Mucosa of stomach (tissue), 1 donor: ENCODE data around the gene KBTBD2.
A peak's percentile ranks its signal among the peaks of the same experiment; 100 is the strongest.
"Not testable (repeated sequence)": the region's sequence is repeated elsewhere in the genome, so short reads cannot be mapped to it uniquely, and the experiment has no call there.

ENCODE experiments used
- H3K27me3 ChIP-seq: one replicate; pipeline ENCODE4 v1.7.0; 2013; ENCODE audit warnings: mild to moderate bottlenecking, low read length; ENCODE audit not compliant: control insufficient read depth, insufficient read depth
- H3K36me3 ChIP-seq: one replicate; pipeline ENCODE4 v1.7.0; 2013; ENCODE audit warnings: low read length; ENCODE audit not compliant: control insufficient read depth, insufficient read depth
- H3K4me1 ChIP-seq: one replicate; pipeline ENCODE4 v1.7.0; 2013; ENCODE audit warnings: mild to moderate bottlenecking, low read length; ENCODE audit not compliant: control insufficient read depth, insufficient read depth
- H3K4me3 ChIP-seq: one replicate; pipeline ENCODE4 v1.7.0; 2013; ENCODE audit warnings: low read length
- H3K9ac ChIP-seq: one replicate; pipeline ENCODE4 v1.7.0; 2013; ENCODE audit warnings: mild to moderate bottlenecking, low read length, moderate library complexity
- H3K9me3 ChIP-seq: one replicate; pipeline ENCODE4 v1.7.0; 2013; ENCODE audit warnings: mild to moderate bottlenecking, low read length, moderate library complexity; ENCODE audit not compliant: control insufficient read depth
- donor health status: Pancreatic carcinoma.

Gene KBTBD2

DNA sequence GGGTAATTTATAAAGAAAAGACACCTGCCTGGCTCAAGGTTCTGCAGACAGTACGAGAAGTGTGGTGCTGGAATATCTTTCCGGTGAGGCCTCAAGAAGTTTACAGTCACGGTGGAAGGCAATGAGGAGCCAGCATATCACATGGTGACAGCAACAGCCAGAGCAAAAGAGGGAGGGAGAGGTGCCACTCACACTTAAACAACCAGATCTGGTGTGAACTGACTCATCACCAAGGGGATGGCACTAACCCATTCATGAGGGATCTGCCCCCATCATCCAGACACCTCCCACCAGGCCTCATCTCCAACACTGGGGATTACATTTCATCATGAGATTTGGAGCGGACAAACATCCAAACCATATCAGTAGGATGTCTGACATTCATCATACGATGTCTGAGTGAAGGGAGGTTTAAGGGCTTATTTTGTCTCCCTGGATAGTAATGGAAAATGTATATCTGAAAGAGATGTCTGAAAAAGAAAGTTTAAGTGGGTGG, 23.5 kb upstream of the KBTBD2 start:
- no peaks in the 10 kb centered on the region for H3K4me1 ChIP-seq
- no peaks in the 10 kb centered on the region for H3K36me3 ChIP-seq
- H3K9ac ChIP-seq, result no peak overlapping the region

GRCh38 chr7:32914184-32914583, 22.6 kb upstream of the KBTBD2 start:
- H3K4me1 ChIP-seq, result no peaks in the 10 kb centered on the region
- H3K9me3 ChIP-seq, result no peaks in the 10 kb centered on the region
- no peak overlapping the region for H3K4me3 ChIP-seq
- no peaks in the 10 kb centered on the region for H3K36me3 ChIP-seq
- no peaks in the 10 kb centered on the region for H3K27me3 ChIP-seq
- no peak overlapping the region for H3K9ac ChIP-seq

More for the DNA sequence above, 23.5 kb upstream of the KBTBD2 start:
- no peak overlapping the region for H3K4me3 ChIP-seq
- no peaks in the 10 kb centered on the region for H3K9me3 ChIP-seq
- no peaks in the 10 kb centered on the region for H3K27me3 ChIP-seq

GRCh38 chr7:32910195-32910594, 18.6 kb upstream of the KBTBD2 start:
- Histone ChIP-seq H3K4me3 (no peak overlapping the region), H3K4me1 (peaks cover 5% of the 10 kb centered on the region), H3K27me3 (no peaks in the 10 kb centered on the region), H3K36me3 (no peaks in the 10 kb centered on the region), H3K9ac (no peak overlapping the region), H3K9me3 (no peaks in the 10 kb centered on the region)

- H3K36me3 ChIP-seq, result no peaks in the 10 kb centered on the region
- H3K27me3 ChIP-seq, result no peaks in the 10 kb centered on the region
- H3K4me3 ChIP-seq, result no peak overlapping the region
- H3K4me1 ChIP-seq, result peaks cover 5% of the 10 kb centered on the region
- no peak overlapping the region for H3K9ac ChIP-seq
- no peaks in the 10 kb centered on the region for H3K9me3 ChIP-seq
These were observed 13.7 kb upstream of the KBTBD2 start for GRCh38 chr7:32905175-32905662.

DNA sequence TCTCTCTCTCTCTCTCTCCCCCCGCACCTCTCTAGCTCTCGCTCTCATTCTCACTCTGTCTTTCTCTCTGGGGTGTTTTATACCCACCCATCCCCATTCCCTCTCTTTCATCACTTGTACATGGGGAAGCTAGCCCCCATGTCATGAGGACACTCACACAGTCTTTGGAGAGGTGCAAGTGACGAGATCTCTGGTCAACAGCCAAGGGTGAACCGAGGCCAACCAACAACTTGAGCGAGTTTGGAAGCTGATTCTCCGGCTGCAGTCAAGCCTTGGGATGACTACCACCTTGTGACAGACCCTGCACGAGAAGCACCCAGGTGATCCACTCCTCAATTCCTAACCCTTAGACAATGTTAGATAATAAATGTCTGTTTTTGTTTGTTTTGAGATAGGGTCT, 10.1 kb upstream of the KBTBD2 start:
- Histone ChIP-seq H3K4me3 (no peak overlapping the region), H3K9ac (no peak overlapping the region), H3K36me3 (no peaks in the 10 kb centered on the region), H3K9me3 (no peaks in the 10 kb centered on the region), H3K27me3 (no peaks in the 10 kb centered on the region), H3K4me1 (no peaks in the 10 kb centered on the region)

DNA sequence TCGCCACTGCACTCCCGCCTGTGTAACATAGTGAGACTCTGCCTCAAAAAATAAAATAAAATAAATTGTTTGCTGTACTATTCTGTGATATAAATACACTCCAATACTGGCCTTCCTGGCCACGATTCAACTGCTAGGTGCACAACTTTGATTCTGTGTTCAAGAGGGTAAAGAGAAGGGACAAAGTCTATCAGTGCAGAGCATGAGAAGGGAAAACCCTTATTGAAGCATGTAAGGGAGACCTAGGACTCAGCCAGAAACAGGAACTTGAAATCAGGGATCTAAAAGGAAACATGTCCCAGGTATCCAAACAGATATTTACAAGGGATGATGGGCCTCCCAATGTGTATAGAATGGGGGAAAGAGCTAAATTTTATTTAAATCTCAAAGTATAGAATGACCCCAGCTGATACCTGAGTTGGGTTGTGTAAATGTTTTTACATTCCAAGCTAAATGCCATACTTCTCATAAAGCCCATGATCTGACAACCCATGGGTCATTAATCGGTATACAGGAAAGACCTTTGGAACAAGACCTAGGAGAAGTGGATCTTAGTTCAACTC, 9.0 kb upstream of the KBTBD2 start:
- Histone ChIP-seq H3K9ac (no peak overlapping the region), H3K4me3 (no peak overlapping the region), H3K9me3 (no peaks in the 10 kb centered on the region), H3K4me1 (no peaks in the 10 kb centered on the region), H3K27me3 (no peaks in the 10 kb centered on the region), H3K36me3 (no peaks in the 10 kb centered on the region)

GRCh38 chr7:32897376-32897775, 5.8 kb upstream of the KBTBD2 start:
- not testable (repeated sequence) for H3K4me3 ChIP-seq, H3K36me3 ChIP-seq, H3K9ac ChIP-seq, H3K9me3 ChIP-seq, H3K27me3 ChIP-seq, H3K4me1 ChIP-seq

- Histone ChIP-seq H3K36me3 (no peaks in the 10 kb centered on the region), H3K4me3 (no peak overlapping the region)
These were observed 5.2 kb upstream of the KBTBD2 start for GRCh38 chr7:32896564-32897347.

DNA sequence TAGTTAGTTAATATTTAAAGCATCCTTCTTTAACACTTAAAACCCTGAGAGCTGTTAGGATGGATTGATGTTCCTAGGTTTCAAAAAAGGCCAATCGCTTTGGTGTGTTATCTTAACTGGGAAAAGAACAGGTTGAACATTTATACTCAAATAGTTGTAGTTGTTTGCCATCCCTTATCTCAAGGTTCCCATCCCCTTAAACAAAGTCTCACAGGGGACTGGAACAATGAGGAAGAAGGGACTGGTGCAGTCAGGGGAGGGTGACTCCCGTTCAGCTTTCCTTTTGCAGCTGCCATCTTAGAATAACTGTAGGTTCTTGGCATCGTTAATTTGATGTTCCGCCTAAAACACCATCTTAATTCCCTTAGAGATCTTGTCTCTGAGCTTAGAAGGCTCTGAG, 2.6 kb upstream of the KBTBD2 start:
- no peaks in the 10 kb centered on the region for H3K27me3 ChIP-seq
- peaks cover 10% of the 10 kb centered on the region for H3K4me1 ChIP-seq
- no peak overlapping the region for H3K9ac ChIP-seq
- no peaks in the 10 kb centered on the region for H3K36me3 ChIP-seq
- H3K9me3 ChIP-seq, result no peaks in the 10 kb centered on the region
- H3K4me3 ChIP-seq, result no peak overlapping the region

More at GRCh38 chr7:32896564-32897347, 5.2 kb upstream of the KBTBD2 start:
- no peaks in the 10 kb centered on the region for H3K27me3 ChIP-seq
- no peak overlapping the region for H3K9ac ChIP-seq
- H3K9me3 ChIP-seq, result no peaks in the 10 kb centered on the region
- peaks cover 10% of the 10 kb centered on the region for H3K4me1 ChIP-seq

GRCh38 chr7:32893722-32894121, 2.2 kb upstream of the KBTBD2 start:
- Histone ChIP-seq H3K4me1 (peaks cover 10% of the 10 kb centered on the region), H3K4me3 (no peak overlapping the region), H3K9ac (no peak overlapping the region), H3K27me3 (no peaks in the 10 kb centered on the region), H3K9me3 (no peaks in the 10 kb centered on the region), H3K36me3 (no peaks in the 10 kb centered on the region)

GRCh38 chr7:32893207-32893524, 1.6 kb upstream of the KBTBD2 start:
- Histone ChIP-seq H3K27me3 (no peaks in the 10 kb centered on the region), H3K4me3 (no peak overlapping the region), H3K36me3 (no peaks in the 10 kb centered on the region), H3K9ac (no peak overlapping the region), H3K9me3 (no peaks in the 10 kb centered on the region), H3K4me1 (peaks cover 10% of the 10 kb centered on the region)

DNA sequence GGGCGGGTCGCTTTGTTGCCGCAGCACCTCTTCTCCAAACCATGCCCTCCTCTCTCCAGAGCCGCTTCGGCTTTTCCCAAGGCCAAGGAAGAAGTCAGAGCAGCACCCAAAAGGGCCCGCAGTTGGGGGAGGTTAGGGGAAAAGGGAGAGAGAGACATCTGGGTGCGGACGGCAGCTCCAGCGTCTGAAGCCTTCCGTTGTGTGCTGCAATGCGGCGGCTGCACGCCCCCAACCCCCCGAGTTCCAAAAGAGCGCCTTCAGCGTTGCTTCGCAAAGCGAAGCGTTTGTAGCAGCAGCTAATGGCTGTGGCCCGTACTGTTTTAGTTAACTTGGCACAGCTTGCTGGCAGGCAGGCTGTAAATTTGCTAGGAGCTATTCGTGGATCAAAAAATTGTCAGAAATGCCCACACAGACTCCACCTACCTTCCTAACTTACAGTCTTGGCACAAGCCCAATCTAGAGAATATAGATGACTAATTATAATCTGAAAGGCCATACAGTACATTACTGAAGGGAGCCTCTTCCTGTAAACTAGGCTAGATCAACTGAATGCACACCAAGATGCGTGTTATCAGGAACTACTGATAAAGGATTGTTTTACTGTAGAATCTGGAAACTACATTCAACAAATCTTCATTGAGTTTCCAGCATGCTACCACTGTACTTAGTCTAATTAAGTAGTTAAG, 1.1 kb upstream of the KBTBD2 start:
- Histone ChIP-seq H3K27me3 (no peaks in the 10 kb centered on the region), H3K9me3 (no peaks in the 10 kb centered on the region), H3K4me3 (peak overlapping the region; percentile 77), H3K9ac (peak overlapping the region; percentile 84), H3K4me1 (peaks cover 10% of the 10 kb centered on the region), H3K36me3 (no peaks in the 10 kb centered on the region)
